ENCODE measurements around the gene SSR2. TPM values are rescaled to one million over a fixed set of nuclear protein-coding genes. Genes with fewer than 3 reads are reported as not detected.

SSR2 gene
- total and polyA plus RNA-seq, 2 experiments from 2014 or later, result 136 to 291 TPM

GRCh38 chr1:155993595-155993994 lies 27.2 kb downstream of the SSR2 start:
- Histone ChIP-seq H3K36me3 (ENCODE audit: insufficient read depth) (no peaks in the 10 kb centered on the region), H3F3A (replicated peaks; ENCODE audit: low read depth) (peaks cover 10% of the 10 kb centered on the region; the same call in 1 of the 2 replicates), H2AFZ (no peak overlapping the region), H3K79me2 (replicated peaks; ENCODE audit: insufficient read depth) (no peaks in the 10 kb centered on the region), H3K4me2 (no peak overlapping the region), H3K27ac (ENCODE audit: low read depth) (no peak overlapping the region), H3K4me3 (no peak overlapping the region), H4K20me1 (replicated peaks; ENCODE audit: insufficient read depth) (no peaks in the 10 kb centered on the region), H3K27me3 (ENCODE audit: insufficient read depth) (no peaks in the 10 kb centered on the region), H3K4me1 (ENCODE audit: insufficient read depth) (peaks cover 8% of the 10 kb centered on the region; the same call in 1 of the 2 replicates), H3K9me2 (ENCODE audit: insufficient read depth) (no peaks in the 10 kb centered on the region)
- H3K9me3 Mint-ChIP-seq, result no peaks in the 10 kb centered on the region; the same call in 2 of the 3 replicates
- ATAC-seq (no peak), DNase-seq (ENCODE audit: low spot score) (no peak)
- no peaks in the 10 kb centered on the region; the same call in 2 of the 3 replicates for H3K36me3 Mint-ChIP-seq (ENCODE audit: low read depth)
- H3K27me3 Mint-ChIP-seq (ENCODE audit: insufficient read depth, low read depth, poor library complexity), result peaks cover 12% of the 10 kb centered on the region
- no peak for TF ChIP-seq POLR2AphosphoS5 (IDR thresholded peaks at IDR 0.05; ENCODE audit: low read depth)
- no peak for TF ChIP-seq ZNF462 (CRISPR knock-in tag; IDR thresholded peaks at IDR 0.05)
- no peak for TF ChIP-seq ETS1 (IDR thresholded peaks at IDR 0.05)
- TF ChIP-seq REST (IDR thresholded peaks at IDR 0.05; ENCODE audit: unreplicated experiment), result no peak
- TF ChIP-seq EZH2phosphoT487 (IDR thresholded peaks at IDR 0.05; ENCODE audit: unreplicated experiment), result no peak
- no peak for TF ChIP-seq STAT1 (IDR thresholded peaks at IDR 0.05; ENCODE audit: unreplicated experiment)
- no peak for TF ChIP-seq CTCF (conservative IDR thresholded peaks at IDR 0.05; ENCODE audit: low read depth in 2 of 2)
- TF ChIP-seq ZNF114 (CRISPR knock-in tag; IDR thresholded peaks at IDR 0.05), result no peak
- no peak for TF ChIP-seq CREB1 (CRISPR knock-in tag; IDR thresholded peaks at IDR 0.05; ENCODE audit: low read depth)
- no peak for TF ChIP-seq ZNF331 (CRISPR knock-in tag; IDR thresholded peaks at IDR 0.05; ENCODE audit: low read depth)
- no peak for TF ChIP-seq JUNB (IDR thresholded peaks at IDR 0.05; ENCODE audit: unreplicated experiment)
- no peak for TF ChIP-seq EZH2 (IDR thresholded peaks at IDR 0.05; ENCODE audit: low read depth, unreplicated experiment)
- TF ChIP-seq NANOG (IDR thresholded peaks at IDR 0.05; ENCODE audit: borderline replicate concordance), result no peak
- peaks cover 12% of the 10 kb centered on the region for H3K4me1 Mint-ChIP-seq
- no peak overlapping the region for H3K4me3 Mint-ChIP-seq
- peak overlapping the region; percentile 15; the same call in 1 of the 2 replicates for H3K27ac Mint-ChIP-seq
